Endothelial cell of umbilical vein (primary cell): Measurements from ENCODE around the gene NRARP. TPM values are rescaled to one million over a fixed set of nuclear protein-coding genes. Genes with fewer than 3 reads are reported as not detected.

Experiments
- BruUV-seq: library from RNA; stranded (reverse); fragments of 400-500 nt; replicated peaks from 2 replicates; lab custom pipeline; 2021; lab: Mats Ljungman, UMichigan
- CTCF ChIA-PET: fragments of 300-600, 350-600 bp; sonication (Branson Sonifier 250); formaldehyde crosslinking; loops from one replicate; lab custom pipeline; 2021; ENCODE audit warnings: antibody characterized with exemption, inconsistent platforms; lab: Charles Lee
- POLR2A ChIA-PET: fragments of 300-600, 350-600 bp; sonication (Branson Sonifier 250); formaldehyde crosslinking; loops from one replicate; lab custom pipeline; 2021; ENCODE audit warnings: antibody characterized with exemption, inconsistent platforms; lab: Charles Lee
- DNase-seq: peaks from one replicate; pipeline ENCODE4 v3.0.0-alpha.2; 2011; ENCODE audit warnings: low read depth, low spot score
- FAIRE-seq: peaks from 2 replicates; lab custom pipeline; 2011; peaks lifted over from hg19 to GRCh38; lab: Jason Lieb, UNC
- H2AFZ ChIP-seq: 2 replicates; pipeline ENCODE4 v1.6.0; 2012; ENCODE audit warnings: low read depth, low read length, control low read depth, inconsistent platforms
- H3K27ac ChIP-seq: 2 replicates; pipeline ENCODE4 v1.5.1; 2011; ENCODE audit warnings: low read depth, mild to moderate bottlenecking, control low read depth, low read length, moderate library complexity; ENCODE audit not compliant: insufficient read depth
- H3K27me3 ChIP-seq, 2 experiments: 2 replicates each; pipeline versions ENCODE4 v1.6.0 to v1.6.1; 2011; ENCODE audit warnings: low read length in 2 of 2, mixed read lengths in 1 of 2; ENCODE audit not compliant: control insufficient read depth in 2 of 2, insufficient read depth in 2 of 2
- H3K36me3 ChIP-seq, 2 experiments: 2 replicates in 1 of 2; 3 replicates in 1 of 2; pipeline ENCODE4 v1.5.1; 2011; ENCODE audit warnings: low read length in 2 of 2, mild to moderate bottlenecking in 1 of 2, moderate library complexity in 1 of 2; ENCODE audit not compliant: control insufficient read depth in 2 of 2, insufficient read depth in 2 of 2; ENCODE audit errors: extremely low read depth in 1 of 2
- H3K4me1 ChIP-seq: 3 replicates; pipeline ENCODE4 v1.5.1; 2011; ENCODE audit warnings: mild to moderate bottlenecking, low read length; ENCODE audit not compliant: control insufficient read depth, insufficient read depth; ENCODE audit errors: extremely low read depth
- H3K4me2 ChIP-seq: 2 replicates; pipeline ENCODE4 v1.6.1; 2011; ENCODE audit warnings: low read length, control low read depth, mixed read lengths; ENCODE audit not compliant: insufficient read depth
- H3K4me3 ChIP-seq, 3 experiments: fragments of 200-600 bp in 1 of 3; sonication (generic), shearing (Covaris generic) in 1 of 3; replicated peaks in 1 of 3; 2 replicates each; pipeline ENCODE4 v1.5.1; 2011 to 2016; ENCODE audit warnings: control low read depth in 3 of 3, low read length in 3 of 3, mild to moderate bottlenecking in 2 of 3, inconsistent platforms in 1 of 3, low read depth in 1 of 3, moderate library complexity in 1 of 3; ENCODE audit not compliant: insufficient read depth in 1 of 3
- H3K79me2 ChIP-seq: 2 replicates; pipeline ENCODE4 v1.6.0; 2012; ENCODE audit warnings: low read length, inconsistent platforms; ENCODE audit not compliant: control insufficient read depth, insufficient read depth
- H3K9ac ChIP-seq: replicated peaks from 2 replicates; pipeline ENCODE3; 2011; ENCODE audit warnings: low read length, control low read depth; ENCODE audit not compliant: insufficient read depth; ENCODE audit errors: extremely low read depth
- H3K9me1 ChIP-seq: replicated peaks from 3 replicates; pipeline ENCODE4 v1.6.0; 2011; ENCODE audit warnings: mild to moderate bottlenecking, low read length; ENCODE audit not compliant: control insufficient read depth, insufficient read depth; ENCODE audit errors: extremely low read depth
- H3K9me3 ChIP-seq: replicated peaks from 2 replicates; pipeline ENCODE4 v1.5.1; 2012; ENCODE audit warnings: low read length, inconsistent platforms; ENCODE audit not compliant: control insufficient read depth, insufficient read depth
- H4K20me1 ChIP-seq: replicated peaks from 2 replicates; pipeline ENCODE3; 2011; ENCODE audit warnings: mild to moderate bottlenecking, low read length; ENCODE audit not compliant: control insufficient read depth, insufficient read depth; ENCODE audit errors: extremely low read depth
- EZH2 ChIP-seq: IDR thresholded peaks from 2 replicates; pipeline ENCODE4 v1.6.1; 2012; ENCODE audit warnings: borderline replicate concordance, low read depth, mild to moderate bottlenecking, moderate library complexity, low read length, inconsistent platforms; ENCODE audit not compliant: severe bottlenecking
- FOS ChIP-seq: IDR thresholded peaks from 2 replicates; pipeline ENCODE4 v1.6.1; 2011; ENCODE audit warnings: mild to moderate bottlenecking, low read length, moderate library complexity, borderline replicate concordance; ENCODE audit not compliant: insufficient read depth
- GATA2 ChIP-seq: IDR thresholded peaks from 2 replicates; pipeline ENCODE4 v1.7.0; 2011; ENCODE audit warnings: low read depth, mild to moderate bottlenecking, moderate library complexity, mixed read lengths, low read length; ENCODE audit not compliant: insufficient read length, insufficient read depth
- JUN ChIP-seq: IDR thresholded peaks from 2 replicates; pipeline ENCODE4 v1.6.1; 2011; ENCODE audit warnings: borderline replicate concordance, low read depth; ENCODE audit not compliant: insufficient read length, insufficient read depth
- MAX ChIP-seq: IDR thresholded peaks from 2 replicates; pipeline ENCODE4 v1.6.1; 2011; ENCODE audit not compliant: insufficient read depth, insufficient read length
- MYC ChIP-seq: IDR thresholded peaks from one replicate; pipeline ENCODE4 v1.6.1; 2011; ENCODE audit warnings: mild to moderate bottlenecking, low read depth, low read length
- POLR2A ChIP-seq: IDR thresholded peaks from 2 replicates; pipeline ENCODE4 v1.6.1; 2012; ENCODE audit warnings: low read depth, mild to moderate bottlenecking, control low read depth, low read length
- POLR2AphosphoS5 ChIP-seq: IDR thresholded peaks from 2 replicates; pipeline ENCODE4 v1.6.1; 2012; ENCODE audit warnings: low read depth, mild to moderate bottlenecking, control low read depth, low read length, moderate library complexity; ENCODE audit not compliant: insufficient read depth
- dilution Hi-C: fragments of 300-500 bp; cut with MboI; formaldehyde crosslinking; loops from one replicate; pipeline ENCODE4 v1.15.0; 2019; ENCODE audit warnings: low sequenced_read_pairs; ENCODE audit not compliant: extremely low pct_ligation_motif_present
- intact Hi-C: fragments of 100-400 bp; cut with micrococcal nuclease; formaldehyde crosslinking; loops from one replicate; pipeline ENCODE4 v1.10.0; 2022
- polyA plus RNA-seq, 4 experiments: library from polyadenylated mRNA; depleted of rRNA in 3 of 4; stranded (reverse) in 3 of 4; unstranded in 1 of 4; fragments of >200 nt; gene quantifications; 2 replicates each; pipeline versions ENCODE4 v1.2.1 to v1.2.3, GENCODE V29; 2011 to 2012; ENCODE audit warnings: missing spikeins in 1 of 4
- total RNA-seq: library from RNA; stranded (reverse); gene quantifications from 2 replicates; pipeline ENCODE4 v1.2.3, GENCODE V29; 2021
- TF ChIP-seq, protein P1 (sequence below), 2 donors: IDR thresholded peaks; 1 replicate in 1 of 2; 2 replicates in 1 of 2; pipeline ENCODE4 v1.5.1; 2011; ENCODE audit warnings: low read length in 2 of 2, mild to moderate bottlenecking in 2 of 2, moderate library complexity in 2 of 2, control low read depth in 1 of 2, inconsistent platforms in 1 of 2, low read depth in 1 of 2; ENCODE audit not compliant: insufficient read depth in 1 of 2; ENCODE audit errors: extremely low read depth in 1 of 2

The NRARP gene
- total and polyA plus RNA-seq, 2 donors (not counting 3 experiments of a cell fraction or from before 2014, with no cell fraction given): 50.0 to 72.9 TPM

DNA sequence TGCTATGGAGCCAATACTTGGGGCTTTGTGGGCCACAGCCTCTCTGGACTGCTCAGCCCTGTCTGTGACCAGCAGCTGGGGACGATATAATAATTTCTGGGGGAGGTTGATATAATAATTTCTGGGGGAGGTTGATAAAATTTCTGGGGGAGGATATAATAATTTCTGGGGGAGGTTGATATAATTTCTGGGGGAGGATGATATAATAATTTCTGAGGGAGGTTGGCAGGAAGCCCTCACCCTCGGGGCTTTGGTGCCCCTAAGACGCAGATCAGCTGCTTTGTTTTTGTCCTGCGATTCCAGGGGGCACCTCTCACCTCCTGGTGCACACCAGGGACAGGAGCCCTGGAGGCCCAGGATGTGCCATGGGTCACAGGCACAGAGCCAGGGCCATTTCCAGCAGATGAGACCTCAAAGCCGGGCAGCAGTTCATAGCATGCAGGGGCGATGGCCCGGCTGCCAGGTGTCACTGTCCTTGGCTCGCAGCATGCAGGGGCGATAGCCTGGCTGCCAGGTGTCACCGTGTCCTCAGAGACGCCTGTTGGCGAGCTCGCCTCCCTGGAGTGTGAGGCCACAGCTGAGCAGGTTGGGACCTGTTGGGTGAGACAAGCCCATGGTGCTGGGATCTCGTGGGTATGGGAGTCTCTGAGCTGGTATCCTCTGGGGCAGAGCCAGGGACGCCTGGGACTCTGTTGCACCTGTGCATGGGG, 28.3 kb downstream of the NRARP start:
- H3K4me2 ChIP-seq: no peak overlapping the region
- ChIA-PET CTCF (no interaction called here), POLR2A (no interaction called here)
- FAIRE-seq (no peak), DNase-seq (no peak)
- H2AFZ ChIP-seq: no peak overlapping the region
- H3K9ac ChIP-seq: no peak overlapping the region
- H3K4me1 ChIP-seq: peaks cover 26% of the 10 kb centered on the region
- TF ChIP-seq POLR2A (no peak), FOS (no peak), JUN (no peak), GATA2 (no peak), MYC (no peak), EZH2 (no peak), POLR2AphosphoS5 (no peak), MAX (no peak)
- TF ChIP-seq, protein P1, sequence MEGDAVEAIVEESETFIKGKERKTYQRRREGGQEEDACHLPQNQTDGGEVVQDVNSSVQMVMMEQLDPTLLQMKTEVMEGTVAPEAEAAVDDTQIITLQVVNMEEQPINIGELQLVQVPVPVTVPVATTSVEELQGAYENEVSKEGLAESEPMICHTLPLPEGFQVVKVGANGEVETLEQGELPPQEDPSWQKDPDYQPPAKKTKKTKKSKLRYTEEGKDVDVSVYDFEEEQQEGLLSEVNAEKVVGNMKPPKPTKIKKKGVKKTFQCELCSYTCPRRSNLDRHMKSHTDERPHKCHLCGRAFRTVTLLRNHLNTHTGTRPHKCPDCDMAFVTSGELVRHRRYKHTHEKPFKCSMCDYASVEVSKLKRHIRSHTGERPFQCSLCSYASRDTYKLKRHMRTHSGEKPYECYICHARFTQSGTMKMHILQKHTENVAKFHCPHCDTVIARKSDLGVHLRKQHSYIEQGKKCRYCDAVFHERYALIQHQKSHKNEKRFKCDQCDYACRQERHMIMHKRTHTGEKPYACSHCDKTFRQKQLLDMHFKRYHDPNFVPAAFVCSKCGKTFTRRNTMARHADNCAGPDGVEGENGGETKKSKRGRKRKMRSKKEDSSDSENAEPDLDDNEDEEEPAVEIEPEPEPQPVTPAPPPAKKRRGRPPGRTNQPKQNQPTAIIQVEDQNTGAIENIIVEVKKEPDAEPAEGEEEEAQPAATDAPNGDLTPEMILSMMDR (IDR thresholded peaks at IDR 0.05; ENCODE audit: extremely low read depth in 1 of 2, insufficient read depth in 1 of 2, low read depth in 1 of 2, low read length in 2 of 2): no peak
- H3K9me1 ChIP-seq: no peaks in the 10 kb centered on the region
- no TSS peak for BruUV-seq
- H4K20me1 ChIP-seq: no peaks in the 10 kb centered on the region
- H3K36me3 ChIP-seq: peaks cover 0 to 20% of the 10 kb centered on the region in 2 experiments
- no peaks in the 10 kb centered on the region for H3K27me3 ChIP-seq
- dilution Hi-C loops: no loop called here
- intact Hi-C loops: no loop called here
- H3K4me3 ChIP-seq: no peak overlapping the region
- no peak overlapping the region for H3K27ac ChIP-seq
- H3K9me3 ChIP-seq: no peaks in the 10 kb centered on the region
- peaks cover 11% of the 10 kb centered on the region for H3K79me2 ChIP-seq
